T47D (cell line): ENCODE data around the gene RPS6KA4.
A peak's percentile ranks its signal among the peaks of the same experiment; 100 is the strongest.

Experiments used
- DNase-seq, 2 experiments: peaks; one replicate each; pipeline versions ENCODE4 v3.0.0 to v3.0.0-alpha.2; 2011 to 2012; ENCODE audit warnings: low read depth in 1 of 2, low spot score in 1 of 2
- JUND ChIP-seq: IDR thresholded peaks from 2 replicates; pipeline ENCODE4 v1.6.1; 2012; ENCODE audit warnings: low read depth
- in situ Hi-C: cut with HindIII; loops from 2 replicates; pipeline ENCODE4 v1.10.0; 2016; ENCODE audit warnings: low sequenced_read_pairs, low pct_unique_long_range_greater_than_20kb

The RPS6KA4 gene

DNA sequence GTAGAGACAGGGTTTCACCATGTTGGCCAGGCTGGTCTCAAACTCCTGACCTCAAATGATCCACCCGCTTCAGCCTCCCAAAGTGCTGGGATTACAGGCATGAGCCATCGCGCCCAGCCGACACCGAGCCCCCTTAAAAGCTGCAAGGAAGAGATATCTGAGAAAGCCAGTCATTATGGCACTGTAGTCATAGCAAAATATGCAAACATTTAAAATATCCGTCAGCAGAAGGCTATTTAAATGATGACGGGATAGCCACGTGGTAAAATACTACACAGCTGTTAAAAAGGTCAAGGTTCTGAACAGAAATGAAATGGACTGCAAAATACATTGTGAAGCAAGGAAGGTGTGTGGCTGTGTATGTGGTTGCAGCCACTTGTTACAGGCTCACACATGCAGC is 25.4 kb upstream of the RPS6KA4 start:
- no peak for TF ChIP-seq JUND

DNA sequence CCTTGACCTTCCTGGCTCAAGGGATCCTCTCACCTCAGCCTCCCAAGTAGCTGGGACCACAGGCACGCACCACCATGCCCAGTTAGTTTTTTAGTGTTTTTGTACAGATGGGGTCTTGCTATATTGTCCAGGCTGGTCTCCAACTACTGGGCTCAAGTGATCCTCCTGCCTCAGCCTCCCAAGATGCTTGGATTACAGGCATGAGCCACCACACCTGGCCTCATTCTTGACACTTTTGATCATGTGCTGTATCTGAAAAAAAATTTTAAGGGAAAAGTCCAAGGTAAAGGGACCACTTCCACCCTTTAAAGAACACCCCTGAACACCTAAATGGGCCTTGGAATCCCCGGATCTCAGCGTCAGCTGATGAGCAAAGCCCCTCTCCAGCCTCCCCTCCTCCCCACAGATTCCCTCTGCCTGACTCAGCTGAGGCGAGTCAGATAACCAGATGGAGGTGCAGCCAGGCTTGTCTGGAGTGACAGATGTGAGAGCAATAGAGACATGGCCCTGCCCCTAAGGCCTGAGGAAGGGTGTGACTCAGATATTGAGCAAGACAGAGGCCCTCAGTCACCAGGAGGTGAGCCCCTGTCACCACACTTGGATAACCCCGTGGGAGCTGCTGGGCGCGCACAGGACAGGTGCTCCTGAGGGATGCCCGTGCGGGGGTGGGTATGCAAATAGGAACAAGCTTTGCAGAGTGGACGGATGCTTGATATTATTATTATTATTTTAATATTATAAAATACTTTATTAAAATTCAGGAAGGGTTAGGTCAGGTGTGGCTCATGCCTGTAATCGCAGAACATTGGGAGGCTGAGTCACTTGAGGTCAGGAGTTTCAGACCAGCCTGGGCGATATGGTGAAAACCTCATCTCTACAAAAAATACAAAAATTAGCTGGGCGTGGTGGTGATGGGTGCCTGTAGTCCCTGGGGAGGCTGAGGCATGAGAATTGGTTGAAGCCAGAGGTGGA is 23.9 kb upstream of the RPS6KA4 start:
- in situ Hi-C loops, result no loop called here
- no peak for DNase-seq
- no peak for TF ChIP-seq JUND

More for the DNA sequence above, 25.4 kb upstream of the RPS6KA4 start:
- DNase-seq, result no peak
- in situ Hi-C loops, result no loop called here

DNA sequence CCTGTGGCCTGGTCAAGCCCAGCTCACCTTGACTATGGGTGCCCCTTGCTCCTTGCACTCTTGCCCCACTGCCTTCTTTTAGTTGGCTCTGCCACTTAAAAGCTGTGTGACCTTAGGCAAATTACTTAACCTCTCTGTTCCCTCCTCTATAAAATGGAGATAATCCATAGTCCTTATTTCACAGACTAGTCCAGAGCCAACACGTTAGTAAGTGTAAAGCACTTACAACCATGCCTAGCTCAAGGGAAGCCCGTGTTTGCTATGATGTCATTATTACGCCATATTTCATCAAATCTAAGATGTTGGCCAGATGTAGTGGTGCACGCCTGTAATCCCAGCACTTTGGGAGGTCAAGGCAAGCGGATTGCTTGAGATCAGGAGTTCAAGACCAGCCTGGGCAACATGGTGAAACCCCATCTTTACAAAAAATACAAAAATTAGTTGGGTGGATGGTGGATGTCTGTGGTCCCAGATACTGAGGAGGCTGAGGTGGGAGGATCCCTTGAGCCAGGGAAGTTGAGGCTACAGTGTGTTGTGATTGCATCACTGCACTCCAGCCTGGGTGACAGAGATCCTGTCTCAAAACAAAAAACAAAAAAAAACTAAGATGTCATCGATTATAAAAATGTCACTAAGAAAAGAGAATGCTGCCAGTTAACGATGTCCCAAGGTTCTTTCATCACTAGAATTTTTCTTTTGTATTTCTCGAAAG is 21.3 kb upstream of the RPS6KA4 start:
- no peak for TF ChIP-seq JUND
- DNase-seq, result no peak
- in situ Hi-C loops, result no loop called here

DNA sequence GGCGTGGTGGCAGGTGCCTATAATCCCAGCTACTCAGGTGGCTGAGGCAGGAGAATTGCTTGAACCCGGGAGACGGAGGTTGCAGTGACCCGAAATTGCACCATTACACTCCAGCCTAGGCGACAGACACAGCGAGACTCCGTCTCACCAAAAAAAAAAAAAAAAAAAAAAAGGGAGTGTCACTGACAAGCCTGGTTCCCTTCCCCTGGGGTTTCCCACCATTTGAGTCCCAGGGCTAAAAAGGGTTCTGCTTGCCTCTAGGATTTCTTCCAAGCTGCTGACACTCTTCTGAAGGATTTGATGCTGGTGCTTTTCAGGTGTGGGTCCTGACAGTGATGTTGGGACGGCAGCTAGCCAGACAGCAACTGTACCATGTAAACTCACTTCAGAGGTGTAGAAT is 20.2 kb upstream of the RPS6KA4 start:
- in situ Hi-C loops, result no loop called here
- DNase-seq, result no peak
- no peak for TF ChIP-seq JUND

DNA sequence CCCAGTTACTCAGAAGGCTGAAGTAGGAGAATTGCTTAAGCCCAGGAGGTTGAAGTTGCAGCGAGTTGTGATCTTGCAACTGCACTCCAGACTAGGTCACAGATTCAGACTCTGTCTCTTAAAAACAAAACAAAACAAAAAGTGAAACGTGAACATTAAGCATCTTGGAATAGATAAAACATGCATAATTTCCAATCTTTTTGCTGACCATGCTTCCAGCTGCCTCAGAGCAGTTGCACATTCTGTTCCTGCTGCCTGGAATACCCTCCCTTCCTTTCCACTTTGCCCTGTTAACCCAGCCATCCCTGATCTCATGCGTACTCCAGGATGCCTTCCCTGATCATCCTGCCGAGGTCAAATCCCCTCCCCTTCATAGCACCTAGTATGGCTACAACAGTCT is 19.7 kb upstream of the RPS6KA4 start:
- DNase-seq, result no peak
- no peak for TF ChIP-seq JUND
- in situ Hi-C loops, result no loop called here

DNA sequence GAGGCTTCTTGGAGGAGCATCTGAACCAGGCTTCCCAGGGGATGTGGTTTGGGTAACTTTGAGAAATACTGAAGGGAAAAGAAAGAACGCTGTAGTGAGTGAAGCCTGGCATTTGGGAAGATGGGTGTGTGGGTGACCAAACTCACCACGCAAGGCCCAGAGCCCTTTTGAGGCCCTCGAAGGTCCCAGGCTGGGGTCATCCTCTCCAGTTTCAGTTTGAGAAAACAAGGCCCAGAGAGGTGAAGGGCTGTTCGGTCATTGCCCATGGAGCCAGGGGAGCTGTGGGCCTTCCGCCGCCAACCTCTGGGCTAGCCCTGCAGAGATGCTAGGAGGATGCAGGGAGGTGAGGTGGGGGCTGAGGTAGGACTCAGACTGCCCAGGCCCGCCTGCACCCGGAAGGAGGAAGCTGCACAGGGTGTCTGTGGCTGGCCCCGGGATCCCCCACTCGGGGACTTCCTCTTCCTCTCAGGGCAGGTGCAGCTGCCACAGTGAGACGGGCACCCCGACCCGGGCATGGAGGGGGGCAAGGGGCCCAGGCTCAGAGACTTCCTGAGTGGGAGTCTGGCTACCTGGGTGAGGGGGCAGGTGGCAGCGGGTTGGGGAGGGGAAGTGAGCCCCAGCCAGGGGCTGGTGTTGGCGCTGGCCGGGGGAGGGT is 19.1 kb upstream of the RPS6KA4 start, which contains the start of gene CCDC88B:
TSS of gene CCDC88B (plus strand) at position 451 of the 655 bp plus-strand sequence. CDS start at position 514, 63 bp downstream.
- TF ChIP-seq JUND, result no peak
- no peak for DNase-seq
- in situ Hi-C loops, result no loop called here

DNA sequence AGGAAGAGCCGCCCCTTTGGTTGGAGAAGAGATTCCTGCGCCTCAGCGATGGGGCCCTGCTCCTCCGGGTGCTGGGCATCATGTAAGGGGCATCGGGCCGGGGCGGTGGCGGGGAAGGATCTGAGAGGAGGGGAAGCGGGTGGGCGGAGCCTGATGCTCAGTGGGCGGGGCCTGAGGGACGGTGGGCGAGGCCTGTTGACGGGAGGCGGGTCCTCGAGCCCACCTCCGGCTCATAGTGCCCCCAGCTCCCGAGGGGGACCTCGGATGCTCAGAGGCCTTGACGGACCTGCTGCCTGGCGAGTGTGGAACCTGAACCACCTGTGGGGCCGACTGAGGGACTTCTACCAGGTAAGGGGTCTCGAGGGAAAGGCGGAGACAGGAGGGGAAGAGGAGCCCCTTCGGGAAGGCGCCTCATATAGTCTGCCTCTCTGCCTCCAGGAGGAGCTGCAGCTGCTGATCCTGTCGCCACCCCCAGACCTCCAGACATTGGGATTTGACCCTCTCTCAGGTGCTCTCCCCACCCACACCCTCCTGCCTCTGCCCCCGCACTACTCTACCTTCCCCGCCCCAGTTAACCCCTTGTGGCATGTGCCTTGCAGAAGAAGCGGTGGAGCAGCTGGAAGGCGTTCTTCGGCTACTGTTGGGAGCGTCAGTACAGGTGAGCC is 18.2 kb upstream of the RPS6KA4 start:
- DNase-seq, result no peak
- no peak for TF ChIP-seq JUND
- in situ Hi-C loops, result no loop called here

DNA sequence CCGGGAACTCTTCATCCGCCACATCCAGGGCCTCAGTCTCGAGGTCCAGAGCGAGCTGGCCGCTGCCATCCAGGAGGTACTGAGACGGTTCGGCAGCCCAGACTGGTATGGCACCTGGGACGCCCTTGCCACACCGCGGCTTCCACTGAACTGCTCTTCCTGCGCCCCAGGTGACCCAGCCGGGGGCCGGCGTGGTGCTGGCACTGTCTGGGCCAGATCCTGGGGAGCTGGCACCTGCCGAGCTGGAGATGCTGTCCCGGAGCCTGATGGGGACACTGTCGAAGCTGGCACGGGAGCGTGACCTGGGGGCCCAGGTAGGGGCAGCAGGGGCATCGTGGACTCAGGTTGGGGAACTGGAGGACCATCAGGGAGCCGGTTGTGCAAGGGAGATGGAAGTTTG is 17.5 kb upstream of the RPS6KA4 start:
- DNase-seq, result no peak
- in situ Hi-C loops, result no loop called here
- no peak for TF ChIP-seq JUND

DNA sequence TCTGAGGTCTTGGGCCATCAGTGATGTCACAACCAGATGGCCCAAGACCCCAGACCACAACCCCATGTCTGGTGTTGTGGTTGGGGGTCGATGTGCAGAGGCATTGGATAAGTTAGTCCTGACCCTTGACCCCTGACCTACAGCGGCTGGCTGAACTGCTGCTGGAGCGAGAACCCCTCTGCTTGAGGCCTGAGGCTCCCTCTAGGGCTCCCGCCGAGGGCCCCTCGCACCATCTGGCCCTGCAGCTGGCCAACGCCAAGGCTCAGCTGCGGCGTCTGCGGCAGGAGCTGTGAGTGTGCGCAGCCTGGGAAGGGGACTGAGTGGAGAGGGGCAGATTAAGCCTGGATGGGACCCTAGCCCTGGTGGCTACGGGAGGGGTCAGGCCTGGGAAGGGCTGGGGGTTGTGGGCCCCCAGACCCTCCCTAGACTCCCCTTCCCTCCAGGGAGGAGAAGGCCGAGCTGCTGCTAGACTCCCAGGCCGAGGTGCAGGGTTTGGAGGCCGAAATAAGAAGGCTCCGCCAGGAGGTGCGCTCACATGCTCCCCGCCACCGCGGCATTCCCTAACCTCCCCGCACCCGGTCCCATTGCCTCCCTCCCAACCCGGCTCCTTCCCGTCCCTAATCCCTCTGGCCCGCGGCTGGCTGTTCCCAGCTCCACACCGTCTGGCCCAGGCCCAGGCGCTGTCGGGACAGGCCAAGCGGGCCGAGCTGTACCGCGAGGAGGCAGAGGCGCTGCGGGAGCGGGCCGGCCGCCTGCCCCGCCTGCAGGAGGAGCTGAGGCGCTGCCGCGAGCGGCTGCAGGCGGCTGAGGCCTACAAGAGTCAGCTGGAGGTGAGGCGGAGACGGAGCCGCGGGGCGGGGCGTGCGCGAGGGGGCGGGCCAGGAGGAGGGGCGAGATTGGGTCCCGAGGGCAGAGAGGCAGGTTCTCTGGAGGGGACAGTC is 16.8 kb upstream of the RPS6KA4 start:
- in situ Hi-C loops, result no loop called here
- DNase-seq, result peak; percentile 99 to 100
- no peak for TF ChIP-seq JUND

DNA sequence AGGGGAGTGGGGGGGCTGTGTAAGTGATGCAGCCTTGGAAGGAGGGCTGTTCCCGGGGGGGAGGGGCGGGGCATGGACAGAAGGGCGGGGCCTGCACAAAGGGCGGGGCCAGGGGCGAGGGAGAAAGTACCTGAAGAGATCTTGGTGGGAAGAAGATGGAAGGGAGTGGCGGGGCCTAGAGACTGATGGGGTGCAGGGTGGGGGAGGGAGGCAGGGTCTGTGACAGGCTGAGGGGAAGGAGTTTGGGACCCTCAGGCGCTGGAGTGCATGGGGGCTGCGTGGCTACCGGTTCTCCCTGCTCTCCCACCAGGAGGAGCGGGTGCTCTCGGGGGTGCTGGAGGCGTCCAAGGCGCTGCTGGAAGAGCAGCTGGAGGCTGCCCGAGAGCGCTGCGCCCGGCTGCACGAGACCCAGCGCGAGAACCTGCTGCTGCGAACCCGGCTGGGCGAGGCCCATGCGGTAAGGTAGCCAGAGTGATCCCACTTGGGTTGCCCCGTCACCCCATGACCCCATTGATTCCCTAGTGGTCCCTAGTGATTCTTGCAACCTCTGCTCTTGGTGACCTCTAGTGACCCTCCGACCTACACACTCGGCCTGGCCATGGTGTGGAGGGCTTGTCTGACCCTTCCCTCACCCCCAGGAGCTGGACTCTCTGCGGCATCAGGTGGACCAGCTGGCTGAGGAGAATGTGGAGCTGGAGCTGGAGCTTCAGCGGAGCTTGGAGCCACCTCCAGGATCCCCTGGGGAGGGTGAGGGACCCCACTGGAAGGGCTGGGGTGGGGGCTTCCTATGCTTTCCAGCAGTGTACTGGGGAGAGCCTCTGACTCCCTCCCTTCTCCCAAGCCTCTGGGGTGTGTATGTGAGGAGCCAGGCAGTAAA is 15.9 kb upstream of the RPS6KA4 start:
- peak in 1 of 2 experiments; percentile 37 for DNase-seq
- in situ Hi-C loops, result no loop called here
- TF ChIP-seq JUND, result no peak
